T-helper 17 cell (primary cell): ENCODE results near the gene IMMT. TPM values are rescaled to one million over a fixed set of nuclear protein-coding genes. Genes with fewer than 3 reads are reported as not detected.
"Not testable (repeated sequence)": the region's sequence is repeated elsewhere in the genome, so short reads cannot be mapped to it uniquely, and the experiment has no call there.

Source experiments
- ATAC-seq: fragments of 150-1000 bp; cut with Tn5 transposase; 2 replicates; pipeline ENCODE4 v1.10.0; 2021; ENCODE audit warnings: mild to moderate bottlenecking, moderate library complexity
- DNase-seq, 3 donors: peaks; one replicate each; pipeline versions ENCODE4 v3.0.0 to v3.0.0-alpha.2; 2020 to 2021
- H3K9me3 ChIP-seq: one replicate; pipeline ENCODE4 v1.7.0; 2013; ENCODE audit warnings: low read length, mild to moderate bottlenecking; ENCODE audit not compliant: control insufficient read depth, poor library complexity, severe bottlenecking
- H3K27ac Mint-ChIP-seq: one replicate; pipeline ENCODE4 v1.8.0; 2022; ENCODE audit warnings: mild to moderate bottlenecking, moderate library complexity, mixed read lengths
- H3K27me3 Mint-ChIP-seq: one replicate; pipeline ENCODE4 v1.8.0; 2022; ENCODE audit warnings: mixed read lengths
- H3K36me3 Mint-ChIP-seq: one replicate; pipeline ENCODE4 v1.8.0; 2022; ENCODE audit warnings: low read depth, mixed read lengths
- H3K4me1 Mint-ChIP-seq: one replicate; pipeline ENCODE4 v1.8.0; 2022; ENCODE audit warnings: mild to moderate bottlenecking, mixed read lengths
- H3K4me3 Mint-ChIP-seq: one replicate; pipeline ENCODE4 v1.8.0; 2022; ENCODE audit warnings: mild to moderate bottlenecking, moderate library complexity, mixed read lengths
- total RNA-seq, 4 donors: library from RNA in 2 of 4; stranded (reverse) in 2 of 4; gene quantifications; one replicate each; pipeline ENCODE4 v1.2.3 and lab custom pipeline; 2022 to 2026

The IMMT gene
- total RNA-seq: 10 to 100 TPM; 57.8 to 61.3 TPM
- 63.7 to 145 reads per million in 2 donors for total RNA-seq (lab: John Stamatoyannopoulos, UW)

GRCh38 chr2:86195055-86195807, at the start of gene IMMT:
IMMT (minus strand) TSS chr2:86195462; CDS start chr2:86195382, 80 bp downstream.
- peak; percentile 92 for ATAC-seq
- Mint-ChIP-seq H3K4me3 (peak within 1 kb of the TSS; percentile 97), H3K27ac (peak within 1 kb of the TSS; percentile 97), H3K27me3 (no peaks in the 10 kb centered on the region), H3K4me1 (peaks cover 37% of the 10 kb centered on the region), H3K36me3 (peaks cover 6% of the 10 kb centered on the region)
- H3K9me3 ChIP-seq: no peaks in the 10 kb centered on the region
- peak; percentile 83 to 93 (median 88) for DNase-seq

- H3K36me3 Mint-ChIP-seq, H3K27me3 Mint-ChIP-seq, H3K9me3 ChIP-seq, H3K27ac Mint-ChIP-seq, DNase-seq, H3K4me3 Mint-ChIP-seq, ATAC-seq: not testable (repeated sequence)
- H3K4me1 Mint-ChIP-seq: peaks cover 15% of the 10 kb centered on the region
These were observed 49.5 kb upstream of the IMMT start for GRCh38 chr2:86244781-86245180.

GRCh38 chr2:86243950-86244733, 48.9 kb upstream of the IMMT start:
- H3K27me3 Mint-ChIP-seq: peaks cover 6% of the 10 kb centered on the region
- H3K4me3 Mint-ChIP-seq: no peak overlapping the region
- no peaks in the 10 kb centered on the region for H3K36me3 Mint-ChIP-seq
- no peaks in the 10 kb centered on the region for H3K9me3 ChIP-seq
- H3K4me1 Mint-ChIP-seq: peaks cover 15% of the 10 kb centered on the region
- ATAC-seq: peak; percentile 36
- no peak overlapping the region for H3K27ac Mint-ChIP-seq
- DNase-seq: no peak

- no peak overlapping the region for H3K27ac Mint-ChIP-seq
- H3K27me3 Mint-ChIP-seq: peaks cover 6% of the 10 kb centered on the region
- peaks cover 2% of the 10 kb centered on the region for H3K36me3 Mint-ChIP-seq
- ATAC-seq (no peak), DNase-seq (no peak)
- peaks cover 20% of the 10 kb centered on the region for H3K4me1 Mint-ChIP-seq
- H3K4me3 Mint-ChIP-seq: no peak overlapping the region
- H3K9me3 ChIP-seq: no peaks in the 10 kb centered on the region
These were observed 48.0 kb upstream of the IMMT start for GRCh38 chr2:86243272-86243671.

- ATAC-seq: no peak
- H3K27ac Mint-ChIP-seq: no peak overlapping the region
- H3K4me3 Mint-ChIP-seq: no peak overlapping the region
- peaks cover 2% of the 10 kb centered on the region for H3K36me3 Mint-ChIP-seq
- H3K9me3 ChIP-seq: no peaks in the 10 kb centered on the region
- peaks cover 12% of the 10 kb centered on the region for H3K27me3 Mint-ChIP-seq
- DNase-seq: no peak
- H3K4me1 Mint-ChIP-seq: peaks cover 21% of the 10 kb centered on the region
These were observed 46.3 kb upstream of the IMMT start for GRCh38 chr2:86241611-86242010.

GRCh38 chr2:86240251-86240650, 45.0 kb upstream of the IMMT start:
- peaks cover 12% of the 10 kb centered on the region for H3K27me3 Mint-ChIP-seq
- ATAC-seq (no peak), DNase-seq (no peak)
- no peak overlapping the region for H3K4me3 Mint-ChIP-seq
- H3K27ac Mint-ChIP-seq: no peak overlapping the region
- peaks cover 2% of the 10 kb centered on the region for H3K36me3 Mint-ChIP-seq
- H3K9me3 ChIP-seq: no peaks in the 10 kb centered on the region
- peaks cover 21% of the 10 kb centered on the region for H3K4me1 Mint-ChIP-seq

GRCh38 chr2:86239745-86240144, 44.5 kb upstream of the IMMT start:
- Mint-ChIP-seq H3K27ac (no peak overlapping the region), H3K36me3 (peaks cover 2% of the 10 kb centered on the region), H3K4me3 (no peak overlapping the region), H3K4me1 (peaks cover 21% of the 10 kb centered on the region), H3K27me3 (peaks cover 12% of the 10 kb centered on the region)
- DNase-seq (no peak), ATAC-seq (no peak)
- H3K9me3 ChIP-seq: no peaks in the 10 kb centered on the region

GRCh38 chr2:86239326-86239725, 44.1 kb upstream of the IMMT start:
- Mint-ChIP-seq H3K36me3 (peaks cover 2% of the 10 kb centered on the region), H3K4me3 (no peak overlapping the region), H3K27me3 (peaks cover 12% of the 10 kb centered on the region), H3K27ac (no peak overlapping the region), H3K4me1 (peaks cover 21% of the 10 kb centered on the region)
- no peaks in the 10 kb centered on the region for H3K9me3 ChIP-seq
- DNase-seq (no peak), ATAC-seq (no peak)

- Mint-ChIP-seq H3K27ac (peak overlapping the region; percentile 53), H3K27me3 (peaks cover 17% of the 10 kb centered on the region), H3K4me1 (peaks cover 21% of the 10 kb centered on the region), H3K4me3 (peak overlapping the region; percentile 51), H3K36me3 (peaks cover 2% of the 10 kb centered on the region)
- DNase-seq: peak in 1 of 3 donors; percentile 20
- ATAC-seq: peak; percentile 92
- no peaks in the 10 kb centered on the region for H3K9me3 ChIP-seq
These were observed 43.1 kb upstream of the IMMT start for GRCh38 chr2:86238354-86238753.

GRCh38 chr2:86237172-86237571, 41.9 kb upstream of the IMMT start:
- Mint-ChIP-seq H3K27ac (peak overlapping the region; percentile 27), H3K27me3 (peaks cover 12% of the 10 kb centered on the region), H3K4me1 (peaks cover 12% of the 10 kb centered on the region), H3K4me3 (no peak overlapping the region), H3K36me3 (peaks cover 2% of the 10 kb centered on the region)
- DNase-seq: no peak
- ATAC-seq: no peak
- H3K9me3 ChIP-seq: no peaks in the 10 kb centered on the region

GRCh38 chr2:86235196-86235980, 40.1 kb upstream of the IMMT start:
- H3K27me3 Mint-ChIP-seq: peaks cover 12% of the 10 kb centered on the region
- DNase-seq (no peak), ATAC-seq (no peak)
- peaks cover 6% of the 10 kb centered on the region for H3K4me1 Mint-ChIP-seq
- no peak overlapping the region for H3K4me3 Mint-ChIP-seq
- H3K27ac Mint-ChIP-seq: no peak overlapping the region
- H3K9me3 ChIP-seq: no peaks in the 10 kb centered on the region
- H3K36me3 Mint-ChIP-seq: peaks cover 2% of the 10 kb centered on the region

- no peak for DNase-seq
- ATAC-seq: no peak
- H3K9me3 ChIP-seq: no peaks in the 10 kb centered on the region
- Mint-ChIP-seq H3K4me1 (peaks cover 6% of the 10 kb centered on the region), H3K27me3 (peaks cover 12% of the 10 kb centered on the region), H3K4me3 (no peak overlapping the region), H3K27ac (peak overlapping the region; percentile 43), H3K36me3 (peaks cover 2% of the 10 kb centered on the region)
These were observed 39.4 kb upstream of the IMMT start for GRCh38 chr2:86234563-86235131.

GRCh38 chr2:86233436-86233835, 38.2 kb upstream of the IMMT start:
- Mint-ChIP-seq H3K36me3 (peaks cover under 1% of the 10 kb centered on the region), H3K4me3 (no peak overlapping the region), H3K27ac (peak overlapping the region; percentile 43), H3K4me1 (peaks cover 3% of the 10 kb centered on the region), H3K27me3 (peaks cover 12% of the 10 kb centered on the region)
- no peaks in the 10 kb centered on the region for H3K9me3 ChIP-seq
- DNase-seq (no peak), ATAC-seq (no peak)
